Naive thymus-derived CD8-positive, alpha-beta T cell (primary cell): Measurements from ENCODE around the gene ACSS2. TPM values are rescaled to one million over a fixed set of nuclear protein-coding genes. Genes with fewer than 3 reads are reported as not detected.
"Not testable (repeated sequence)": the region's sequence is repeated elsewhere in the genome, so short reads cannot be mapped to it uniquely, and the experiment has no call there.

ENCODE experiments used
- ATAC-seq, 2 donors: fragments of 150-1000 bp; cut with Tn5 transposase in 1 of 2; sonication (Bioruptor Pico), chemical (Tn5 transposase) in 1 of 2; 1 replicate in 1 of 2; 2 replicates in 1 of 2; pipeline ENCODE4 v1.10.0; 2021; ENCODE audit warnings: mild to moderate bottlenecking in 2 of 2, moderate library complexity in 2 of 2
- POLR2A ChIA-PET: fragments of 350-600 bp; sonication (Branson Sonifier 250); formaldehyde crosslinking; loops from one replicate; lab custom pipeline; 2021; ENCODE audit warnings: antibody characterized with exemption; lab: Charles Lee
- DNase-seq, 10 donors: peaks; one replicate each; pipeline versions ENCODE4 v3.0.0 to v3.0.0-alpha.2; 2020 to 2022
- H3K27ac Mint-ChIP-seq, 10 donors: one replicate each; pipeline ENCODE4 v1.8.0; 2020 to 2022; ENCODE audit warnings: mild to moderate bottlenecking in 10 of 10, mixed read lengths in 10 of 10, moderate library complexity in 4 of 10, inconsistent platforms in 1 of 10
- H3K27me3 Mint-ChIP-seq, 5 donors: one replicate each; pipeline ENCODE4 v1.8.0; 2021 to 2022; ENCODE audit warnings: mixed read lengths in 5 of 5
- H3K36me3 Mint-ChIP-seq, 3 donors: one replicate each; pipeline ENCODE4 v1.8.0; 2020 to 2022; ENCODE audit warnings: mixed read lengths in 3 of 3, mild to moderate bottlenecking in 2 of 3, inconsistent platforms in 1 of 3
- H3K4me1 Mint-ChIP-seq, 4 donors: one replicate each; pipeline ENCODE4 v1.8.0; 2021 to 2022; ENCODE audit warnings: mixed read lengths in 4 of 4
- H3K4me3 Mint-ChIP-seq, 10 donors: one replicate each; pipeline ENCODE4 v1.8.0; 2020 to 2022; ENCODE audit warnings: mild to moderate bottlenecking in 10 of 10, mixed read lengths in 10 of 10, moderate library complexity in 6 of 10, inconsistent platforms in 1 of 10
- H3K9me3 Mint-ChIP-seq, 9 donors: one replicate each; pipeline ENCODE4 v1.8.0; 2020 to 2022; ENCODE audit warnings: mixed read lengths in 9 of 9, mild to moderate bottlenecking in 3 of 9, inconsistent platforms in 1 of 9, moderate library complexity in 1 of 9
- polyA plus RNA-seq, 3 donors: library from polyadenylated mRNA; unstranded; fragments of 300-500 nt; fragmentation: Illumina TruSeq; gene quantifications; one replicate each; pipeline ENCODE4 v1.2.3, GENCODE V29; 2021
- total RNA-seq, 8 experiments: library from RNA in 2 of 8; stranded (reverse) in 2 of 8; gene quantifications; one replicate each; pipeline ENCODE4 v1.2.3 and lab custom pipeline; 2021 to 2026

Gene ACSS2
- total and polyA plus RNA-seq, 5 experiments from 2014 or later, result 9.1 to 27.9 (median 10.9) TPM

- peaks cover 6 to 21% (median 17%) of the 10 kb centered on the region in 4 donors for H3K4me1 Mint-ChIP-seq
- no peaks in the 10 kb centered on the region for H3K9me3 Mint-ChIP-seq
- ATAC-seq (no peak), DNase-seq (no peak)
- no peak overlapping the region for H3K27ac Mint-ChIP-seq
- no peaks in the 10 kb centered on the region for H3K27me3 Mint-ChIP-seq
- POLR2A ChIA-PET, result no interaction called here
- peaks cover 0 to 3% (median 0%) of the 10 kb centered on the region in 3 donors for H3K36me3 Mint-ChIP-seq
- no peak overlapping the region for H3K4me3 Mint-ChIP-seq
Measured at GRCh38 chr20:34895465-34895864, 19.1 kb downstream of the ACSS2 start.

GRCh38 chr20:34896086-34896621 lies 19.7 kb downstream of the ACSS2 start:
- DNase-seq (no peak), ATAC-seq (no peak)
- Mint-ChIP-seq H3K27me3 (no peaks in the 10 kb centered on the region), H3K4me1 (peaks cover 3 to 17% (median 11%) of the 10 kb centered on the region in 4 donors), H3K36me3 (peaks cover under 1 to 6% (median 2%) of the 10 kb centered on the region in 3 donors), H3K4me3 (no peak overlapping the region), H3K27ac (no peak overlapping the region), H3K9me3 (no peaks in the 10 kb centered on the region)
- POLR2A ChIA-PET, result no interaction called here

- H3K27me3 Mint-ChIP-seq, DNase-seq, H3K4me1 Mint-ChIP-seq, ATAC-seq, H3K4me3 Mint-ChIP-seq, H3K36me3 Mint-ChIP-seq, H3K27ac Mint-ChIP-seq, POLR2A ChIA-PET, H3K9me3 Mint-ChIP-seq: not testable (repeated sequence)
Measured at GRCh38 chr20:34898129-34898528, 21.7 kb downstream of the ACSS2 start.

GRCh38 chr20:34898731-34899130 lies 22.3 kb downstream of the ACSS2 start:
- H3K27me3 Mint-ChIP-seq, DNase-seq, POLR2A ChIA-PET, H3K9me3 Mint-ChIP-seq, H3K4me1 Mint-ChIP-seq, H3K4me3 Mint-ChIP-seq, ATAC-seq, H3K27ac Mint-ChIP-seq, H3K36me3 Mint-ChIP-seq: not testable (repeated sequence)

GRCh38 chr20:34904202-34904621 lies 27.8 kb downstream of the ACSS2 start:
- DNase-seq (no peak), ATAC-seq (no peak)
- H3K4me3 Mint-ChIP-seq, result no peak overlapping the region
- H3K4me1 Mint-ChIP-seq, result peaks cover 3 to 10% (median 8%) of the 10 kb centered on the region in 4 donors
- POLR2A ChIA-PET, result interaction anchor here (1.0 kb wide), 1 partner anchor 35 kb away, joined by 4 read pairs; no protein-coding TSS in a partner anchor
- peaks cover 2 to 6% (median 4%) of the 10 kb centered on the region in 3 donors for H3K36me3 Mint-ChIP-seq
- no peaks in the 10 kb centered on the region for H3K9me3 Mint-ChIP-seq
- no peak overlapping the region for H3K27ac Mint-ChIP-seq
- H3K27me3 Mint-ChIP-seq, result no peaks in the 10 kb centered on the region

- Mint-ChIP-seq H3K4me1 (peaks cover 3 to 10% (median 8%) of the 10 kb centered on the region in 4 donors), H3K9me3 (no peaks in the 10 kb centered on the region), H3K4me3 (no peak overlapping the region), H3K27me3 (no peaks in the 10 kb centered on the region), H3K27ac (peak overlapping the region in 3 of 10 donors; percentile 27 to 71 (median 29)), H3K36me3 (peaks cover 0 to 2% (median 0%) of the 10 kb centered on the region in 3 donors)
- peak in 2 of 10 donors; percentile 9 to 12 for DNase-seq
- no peak for ATAC-seq
- POLR2A ChIA-PET, result no interaction called here
Measured at GRCh38 chr20:34907616-34908469, 31.4 kb downstream of the ACSS2 start.

- POLR2A ChIA-PET, result no interaction called here
- DNase-seq (no peak), ATAC-seq (no peak)
- peaks cover 0 to 8% (median 3%) of the 10 kb centered on the region in 3 donors for H3K36me3 Mint-ChIP-seq
- peaks cover 7 to 9% (median 9%) of the 10 kb centered on the region in 4 donors for H3K4me1 Mint-ChIP-seq
- no peaks in the 10 kb centered on the region for H3K27me3 Mint-ChIP-seq
- H3K27ac Mint-ChIP-seq, result peak overlapping the region in 1 of 10 donors; percentile 22
- H3K9me3 Mint-ChIP-seq, result no peaks in the 10 kb centered on the region
- no peak overlapping the region for H3K4me3 Mint-ChIP-seq
Measured at GRCh38 chr20:34915131-34915530, 38.7 kb downstream of the ACSS2 start.

- Mint-ChIP-seq H3K36me3 (peaks cover 0 to 16% (median 3%) of the 10 kb centered on the region in 3 donors), H3K4me3 (no peak overlapping the region), H3K27me3 (no peaks in the 10 kb centered on the region), H3K4me1 (peaks cover 7 to 10% (median 9%) of the 10 kb centered on the region in 4 donors), H3K9me3 (no peaks in the 10 kb centered on the region), H3K27ac (peak overlapping the region in 1 of 10 donors; percentile 46)
- no peak for DNase-seq
- POLR2A ChIA-PET, result no interaction called here
- no peak for ATAC-seq
Measured at GRCh38 chr20:34915749-34916455, 39.5 kb downstream of the ACSS2 start.

GRCh38 chr20:34916774-34917354 lies 40.5 kb downstream of the ACSS2 start:
- H3K36me3 Mint-ChIP-seq, result peaks cover 0 to 23% (median 3%) of the 10 kb centered on the region in 3 donors
- H3K9me3 Mint-ChIP-seq, result no peaks in the 10 kb centered on the region
- H3K27ac Mint-ChIP-seq, result peak overlapping the region in 1 of 10 donors; percentile 20
- peaks cover 7 to 10% (median 9%) of the 10 kb centered on the region in 4 donors for H3K4me1 Mint-ChIP-seq
- no peak overlapping the region for H3K4me3 Mint-ChIP-seq
- no peaks in the 10 kb centered on the region for H3K27me3 Mint-ChIP-seq
- POLR2A ChIA-PET, result interaction anchor here (0.7 kb wide), 1 partner anchor 18 kb away, joined by 3 read pairs; no protein-coding TSS in a partner anchor
- ATAC-seq, result no peak
- DNase-seq, result no peak

- POLR2A ChIA-PET, result interaction anchor here (0.7 kb wide), 1 partner anchor 19 kb away, joined by 3 read pairs; no protein-coding TSS in a partner anchor
- H3K9me3 Mint-ChIP-seq, result no peaks in the 10 kb centered on the region
- ATAC-seq (no peak), DNase-seq (no peak)
- peaks cover 8 to 10% (median 9%) of the 10 kb centered on the region in 4 donors for H3K4me1 Mint-ChIP-seq
- H3K36me3 Mint-ChIP-seq, result peaks cover 0 to 21% (median 3%) of the 10 kb centered on the region in 3 donors
- H3K27ac Mint-ChIP-seq, result peak overlapping the region in 1 of 10 donors; percentile 58
- H3K27me3 Mint-ChIP-seq, result no peaks in the 10 kb centered on the region
- H3K4me3 Mint-ChIP-seq, result no peak overlapping the region
Measured at GRCh38 chr20:34920055-34920454, 43.6 kb downstream of the ACSS2 start.

GRCh38 chr20:34921436-34921835 lies 45.0 kb downstream of the ACSS2 start:
- POLR2A ChIA-PET, result no interaction called here
- Mint-ChIP-seq H3K4me3 (no peak overlapping the region), H3K27ac (no peak overlapping the region), H3K4me1 (peaks cover 10 to 21% (median 17%) of the 10 kb centered on the region in 4 donors), H3K9me3 (no peaks in the 10 kb centered on the region), H3K27me3 (no peaks in the 10 kb centered on the region), H3K36me3 (peaks cover 0 to 23% (median 3%) of the 10 kb centered on the region in 3 donors)
- ATAC-seq (no peak), DNase-seq (no peak)

- ATAC-seq (no peak), DNase-seq (no peak)
- Mint-ChIP-seq H3K27ac (no peak overlapping the region), H3K36me3 (peaks cover 0 to 33% (median 3%) of the 10 kb centered on the region in 3 donors), H3K9me3 (no peaks in the 10 kb centered on the region), H3K4me1 (peaks cover 6 to 24% (median 20%) of the 10 kb centered on the region in 4 donors), H3K27me3 (no peaks in the 10 kb centered on the region), H3K4me3 (no peak overlapping the region)
- POLR2A ChIA-PET, result no interaction called here
Measured at GRCh38 chr20:34922654-34923381, 46.4 kb downstream of the ACSS2 start.
